ENCODE data around the gene INTS2. TPM values are rescaled to one million over a fixed set of nuclear protein-coding genes. Genes with fewer than 3 reads are reported as not detected.

INTS2 gene
- polyA plus RNA-seq, 1 donor (not counting 4 experiments of a cell fraction or from before 2014, with no cell fraction given) = 10.4 TPM

DNA sequence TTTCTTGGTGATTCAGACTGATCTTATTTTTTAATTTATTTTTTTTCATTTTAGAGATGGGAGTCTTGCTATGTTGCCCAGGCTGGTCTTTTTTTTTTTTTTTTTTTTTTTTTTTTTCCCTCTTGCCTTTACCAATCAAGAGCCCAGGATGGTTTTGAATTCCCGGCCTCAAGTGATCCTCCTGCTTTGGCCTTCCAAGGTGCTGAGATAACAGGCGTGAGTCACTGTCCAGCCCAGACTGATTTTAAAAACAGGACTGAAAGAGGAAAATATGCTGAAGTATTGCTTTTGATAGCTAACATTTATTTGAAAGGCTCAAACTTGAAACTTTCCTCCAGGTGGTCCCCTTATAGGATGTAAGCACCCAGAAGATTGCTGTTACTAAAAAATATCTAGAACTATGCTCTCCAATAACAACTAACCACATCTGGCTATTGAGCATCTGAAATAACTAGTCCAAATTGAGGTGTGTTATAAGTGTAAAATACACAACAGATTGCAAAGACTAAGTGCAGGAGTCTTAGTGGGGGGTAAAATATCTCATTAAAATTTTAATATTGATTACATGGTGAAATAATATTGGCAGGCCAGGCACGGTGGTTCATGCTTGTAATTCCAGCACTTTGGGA lies 48.7 kb downstream of the INTS2 start:
- no peak overlapping the region for H3K9ac ChIP-seq (ENCODE audit: control insufficient read depth, extremely low read depth, insufficient read depth, low read length)
- FAIRE-seq = no peak
- H4K20me1 ChIP-seq (ENCODE audit: control insufficient read depth, extremely low read depth, insufficient read depth, low read length) = no peaks in the 10 kb centered on the region
- no peak overlapping the region for H3K4me3 ChIP-seq (ENCODE audit: control insufficient read depth in 2 of 3, extremely low read depth in 1 of 3, insufficient read depth in 2 of 3, low read depth in 1 of 3, low read length in 3 of 3)
- no peak for DNase-seq (ENCODE audit: low read depth, low spot score)
- peaks cover 1 to 4% of the 10 kb centered on the region in 2 experiments for H3K36me3 ChIP-seq (ENCODE audit: control insufficient read depth in 2 of 2, extremely low read depth in 1 of 2, insufficient read depth in 2 of 2, low read length in 2 of 2)
- no peak for TF ChIP-seq EZH2 (IDR thresholded peaks at IDR 0.05; ENCODE audit: low read length)
- no peaks in the 10 kb centered on the region for H3K79me2 ChIP-seq (ENCODE audit: control insufficient read depth, insufficient read depth, low read length)
- H3K27ac ChIP-seq (ENCODE audit: control insufficient read depth, insufficient read depth, low read length) = no peak overlapping the region
- no peaks in the 10 kb centered on the region for H3K9me3 ChIP-seq (ENCODE audit: control insufficient read depth, low read depth, low read length)
- no peaks in the 10 kb centered on the region for H3K4me1 ChIP-seq (ENCODE audit: control insufficient read depth, extremely low read depth, insufficient read depth, low read length)
- H2AFZ ChIP-seq (ENCODE audit: control insufficient read depth, low read length) = no peak overlapping the region
- H3K27me3 ChIP-seq (ENCODE audit: control insufficient read depth, extremely low read depth, insufficient read depth, low read length) = no peaks in the 10 kb centered on the region
- no peak overlapping the region for H3K4me2 ChIP-seq (ENCODE audit: control insufficient read depth, extremely low read depth, insufficient read depth, low read depth, low read length)
- no peaks in the 10 kb centered on the region for H3K9me1 ChIP-seq (ENCODE audit: control insufficient read depth, extremely low read depth, insufficient read depth, low read length)
- dilution Hi-C loops (cut with MboI; ENCODE audit: extremely low pct_ligation_motif_present, low sequenced_read_pairs) = no loop called here

DNA sequence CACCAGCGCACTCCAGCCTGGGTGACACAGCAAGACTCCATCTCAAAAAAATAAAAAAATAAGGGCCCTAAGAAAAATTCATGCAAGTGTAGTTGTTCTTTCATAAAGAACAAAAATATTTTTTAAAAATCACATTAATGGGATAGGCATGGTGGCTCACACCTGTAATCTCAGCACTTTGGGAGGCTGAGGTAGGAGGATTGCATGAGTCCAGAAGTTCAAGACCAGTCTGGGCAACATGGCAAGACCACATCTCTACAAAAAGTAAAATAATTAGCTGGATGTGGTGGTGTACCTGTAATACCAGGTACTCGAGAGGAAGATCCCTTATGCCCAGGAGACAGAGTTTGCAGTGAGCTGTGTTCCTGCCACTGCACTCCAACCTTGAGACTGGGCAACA lies 49.3 kb downstream of the INTS2 start:
- Histone ChIP-seq H3K36me3 (ENCODE audit: control insufficient read depth in 2 of 2, extremely low read depth in 1 of 2, insufficient read depth in 2 of 2, low read length in 2 of 2) (peaks cover 1 to 4% of the 10 kb centered on the region in 2 experiments), H4K20me1 (ENCODE audit: control insufficient read depth, extremely low read depth, insufficient read depth, low read length) (no peaks in the 10 kb centered on the region), H3K79me2 (ENCODE audit: control insufficient read depth, insufficient read depth, low read length) (no peaks in the 10 kb centered on the region), H3K4me3 (ENCODE audit: control insufficient read depth in 2 of 3, extremely low read depth in 1 of 3, insufficient read depth in 2 of 3, low read depth in 1 of 3, low read length in 3 of 3) (no peak overlapping the region), H3K9ac (ENCODE audit: control insufficient read depth, extremely low read depth, insufficient read depth, low read length) (no peak overlapping the region), H3K9me1 (ENCODE audit: control insufficient read depth, extremely low read depth, insufficient read depth, low read length) (no peaks in the 10 kb centered on the region), H3K27me3 (ENCODE audit: control insufficient read depth, extremely low read depth, insufficient read depth, low read length) (no peaks in the 10 kb centered on the region), H2AFZ (ENCODE audit: control insufficient read depth, low read length) (no peak overlapping the region), H3K4me2 (ENCODE audit: control insufficient read depth, extremely low read depth, insufficient read depth, low read depth, low read length) (no peak overlapping the region), H3K9me3 (ENCODE audit: control insufficient read depth, low read depth, low read length) (no peaks in the 10 kb centered on the region), H3K27ac (ENCODE audit: control insufficient read depth, insufficient read depth, low read length) (no peak overlapping the region), H3K4me1 (ENCODE audit: control insufficient read depth, extremely low read depth, insufficient read depth, low read length) (no peaks in the 10 kb centered on the region)
- DNase-seq (ENCODE audit: low read depth, low spot score) = no peak
- no peak for FAIRE-seq
- dilution Hi-C loops (cut with MboI; ENCODE audit: extremely low pct_ligation_motif_present, low sequenced_read_pairs) = no loop called here
- TF ChIP-seq EZH2 (IDR thresholded peaks at IDR 0.05; ENCODE audit: low read length) = no peak
- TF ChIP-seq, protein P1, sequence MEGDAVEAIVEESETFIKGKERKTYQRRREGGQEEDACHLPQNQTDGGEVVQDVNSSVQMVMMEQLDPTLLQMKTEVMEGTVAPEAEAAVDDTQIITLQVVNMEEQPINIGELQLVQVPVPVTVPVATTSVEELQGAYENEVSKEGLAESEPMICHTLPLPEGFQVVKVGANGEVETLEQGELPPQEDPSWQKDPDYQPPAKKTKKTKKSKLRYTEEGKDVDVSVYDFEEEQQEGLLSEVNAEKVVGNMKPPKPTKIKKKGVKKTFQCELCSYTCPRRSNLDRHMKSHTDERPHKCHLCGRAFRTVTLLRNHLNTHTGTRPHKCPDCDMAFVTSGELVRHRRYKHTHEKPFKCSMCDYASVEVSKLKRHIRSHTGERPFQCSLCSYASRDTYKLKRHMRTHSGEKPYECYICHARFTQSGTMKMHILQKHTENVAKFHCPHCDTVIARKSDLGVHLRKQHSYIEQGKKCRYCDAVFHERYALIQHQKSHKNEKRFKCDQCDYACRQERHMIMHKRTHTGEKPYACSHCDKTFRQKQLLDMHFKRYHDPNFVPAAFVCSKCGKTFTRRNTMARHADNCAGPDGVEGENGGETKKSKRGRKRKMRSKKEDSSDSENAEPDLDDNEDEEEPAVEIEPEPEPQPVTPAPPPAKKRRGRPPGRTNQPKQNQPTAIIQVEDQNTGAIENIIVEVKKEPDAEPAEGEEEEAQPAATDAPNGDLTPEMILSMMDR (optimal IDR thresholded peaks at IDR 0.05 in 1 of 3, IDR thresholded peaks at IDR 0.05 in 1 of 3, conservative IDR thresholded peaks at IDR 0.05 in 1 of 3; ENCODE audit: extremely low read depth in 1 of 3, insufficient read depth in 2 of 3, low read length in 3 of 3) = no peak

DNA sequence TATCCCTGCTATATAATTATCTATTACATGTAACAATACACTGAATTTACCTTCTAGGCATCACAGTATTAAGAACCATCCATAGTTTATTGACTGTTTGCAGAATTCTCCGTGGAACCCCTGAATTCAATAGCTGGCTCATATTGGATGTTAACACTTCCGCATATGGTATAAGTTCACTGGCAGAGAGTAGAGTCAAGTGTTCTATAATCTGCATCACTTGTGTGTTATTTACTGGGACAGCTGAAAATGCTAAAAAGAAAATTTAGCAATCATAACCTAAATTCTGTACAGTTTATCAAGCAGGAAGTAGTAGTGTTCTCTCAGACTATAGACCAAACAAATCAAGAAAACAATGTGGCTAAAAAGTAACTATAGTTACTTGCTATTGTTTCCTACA lies 49.9 kb downstream of the INTS2 start:
- no peaks in the 10 kb centered on the region for H3K79me2 ChIP-seq (ENCODE audit: control insufficient read depth, insufficient read depth, low read length)
- no peaks in the 10 kb centered on the region for H3K27me3 ChIP-seq (ENCODE audit: control insufficient read depth, extremely low read depth, insufficient read depth, low read length)
- TF ChIP-seq, protein P1 (optimal IDR thresholded peaks at IDR 0.05 in 1 of 3, IDR thresholded peaks at IDR 0.05 in 1 of 3, conservative IDR thresholded peaks at IDR 0.05 in 1 of 3; ENCODE audit: extremely low read depth in 1 of 3, insufficient read depth in 2 of 3, low read length in 3 of 3) = no peak
- no peak for TF ChIP-seq EZH2 (IDR thresholded peaks at IDR 0.05; ENCODE audit: low read length)
- no peaks in the 10 kb centered on the region for H3K9me3 ChIP-seq (ENCODE audit: control insufficient read depth, low read depth, low read length)
- H3K4me3 ChIP-seq (ENCODE audit: control insufficient read depth in 2 of 3, extremely low read depth in 1 of 3, insufficient read depth in 2 of 3, low read depth in 1 of 3, low read length in 3 of 3) = no peak overlapping the region
- dilution Hi-C loops (cut with MboI; ENCODE audit: extremely low pct_ligation_motif_present, low sequenced_read_pairs) = no loop called here
- FAIRE-seq (no peak), DNase-seq (ENCODE audit: low read depth, low spot score) (no peak)
- H3K9ac ChIP-seq (ENCODE audit: control insufficient read depth, extremely low read depth, insufficient read depth, low read length) = no peak overlapping the region
- H4K20me1 ChIP-seq (ENCODE audit: control insufficient read depth, extremely low read depth, insufficient read depth, low read length) = no peaks in the 10 kb centered on the region
- peaks cover 1 to 3% of the 10 kb centered on the region in 2 experiments for H3K36me3 ChIP-seq (ENCODE audit: control insufficient read depth in 2 of 2, extremely low read depth in 1 of 2, insufficient read depth in 2 of 2, low read length in 2 of 2)
- no peaks in the 10 kb centered on the region for H3K9me1 ChIP-seq (ENCODE audit: control insufficient read depth, extremely low read depth, insufficient read depth, low read length)
- no peak overlapping the region for H2AFZ ChIP-seq (ENCODE audit: control insufficient read depth, low read length)
- H3K4me2 ChIP-seq (ENCODE audit: control insufficient read depth, extremely low read depth, insufficient read depth, low read depth, low read length) = no peak overlapping the region
- no peaks in the 10 kb centered on the region for H3K4me1 ChIP-seq (ENCODE audit: control insufficient read depth, extremely low read depth, insufficient read depth, low read length)
- H3K27ac ChIP-seq (ENCODE audit: control insufficient read depth, insufficient read depth, low read length) = no peak overlapping the region
